Keratinocyte (primary cell): ENCODE data around the gene HSPG2.

Source experiments
- CTCF ChIP-seq, 3 experiments: IDR thresholded peaks in 1 of 3; conservative IDR thresholded peaks in 1 of 3; optimal IDR thresholded peaks in 1 of 3; 2 replicates in 2 of 3; 3 replicates in 1 of 3; pipeline versions ENCODE3 to v1.5.1; 2011; ENCODE audit warnings: low read length in 3 of 3, mild to moderate bottlenecking in 3 of 3, moderate library complexity in 2 of 3, control low read depth in 1 of 3, inconsistent platforms in 1 of 3; ENCODE audit not compliant: insufficient read depth in 2 of 3; ENCODE audit errors: extremely low read depth in 1 of 3
- EZH2 ChIP-seq: IDR thresholded peaks from one replicate; pipeline ENCODE4 v1.6.1; 2012; ENCODE audit warnings: inconsistent platforms, mild to moderate bottlenecking, low read length, moderate library complexity

- TF ChIP-seq CTCF (optimal IDR thresholded peaks at IDR 0.05 in 1 of 3, IDR thresholded peaks at IDR 0.05 in 1 of 3, conservative IDR thresholded peaks at IDR 0.05 in 1 of 3; ENCODE audit: extremely low read depth in 1 of 3, insufficient read depth in 2 of 3, low read length in 3 of 3) = no peak
- no peak for TF ChIP-seq EZH2
Observed at GRCh38 chr1:21841852-21842466, 95.2 kb downstream of the HSPG2 start.
